ENCODE data around the gene IQSEC1.
"Not testable (repeated sequence)": the region's sequence is repeated elsewhere in the genome, so short reads cannot be mapped to it uniquely, and the experiment has no call there.

IQSEC1 gene

GRCh38 chr3:12884790-12885582 lies 188.2 kb downstream of the IQSEC1 start:
- no peak for DNase-seq

GRCh38 chr3:12884186-12884680 lies 189.0 kb downstream of the IQSEC1 start:
- DNase-seq = no peak

- DNase-seq = no peak
Measured at GRCh38 chr3:12882336-12883310, 190.6 kb downstream of the IQSEC1 start.

- not testable (repeated sequence) for DNase-seq
Measured at GRCh38 chr3:12881858-12882257, 191.4 kb downstream of the IQSEC1 start.

GRCh38 chr3:12879191-12879815 lies 193.9 kb downstream of the IQSEC1 start:
- no peak for DNase-seq

- not testable (repeated sequence) for DNase-seq
Measured at GRCh38 chr3:12878758-12879157, 194.5 kb downstream of the IQSEC1 start.

- no peak for DNase-seq
Measured at GRCh38 chr3:12878141-12878574, 195.1 kb downstream of the IQSEC1 start.

GRCh38 chr3:12877040-12877439 lies 196.2 kb downstream of the IQSEC1 start:
- no peak for DNase-seq

GRCh38 chr3:12875857-12876836 lies 197.1 kb downstream of the IQSEC1 start:
- no peak for DNase-seq

GRCh38 chr3:12871404-12871983 lies 201.7 kb downstream of the IQSEC1 start:
- DNase-seq = no peak

- no peak for DNase-seq
Measured at GRCh38 chr3:12870942-12871341, 202.3 kb downstream of the IQSEC1 start.

GRCh38 chr3:12869035-12869621 lies 204.1 kb downstream of the IQSEC1 start:
- no peak for DNase-seq

GRCh38 chr3:12868039-12869034 lies 204.9 kb downstream of the IQSEC1 start:
- DNase-seq = peak; percentile 11 to 66

GRCh38 chr3:12866836-12867235 lies 206.4 kb downstream of the IQSEC1 start:
- DNase-seq = no peak

GRCh38 chr3:12865271-12865670 lies 208.0 kb downstream of the IQSEC1 start:
- DNase-seq = no peak

GRCh38 chr3:12862387-12862786 lies 210.8 kb downstream of the IQSEC1 start:
- no peak for DNase-seq

- no peak for DNase-seq
Measured at GRCh38 chr3:12861611-12862010, 211.6 kb downstream of the IQSEC1 start.

GRCh38 chr3:12859840-12860239 lies 213.4 kb downstream of the IQSEC1 start:
- DNase-seq = no peak

GRCh38 chr3:12856626-12857025 lies 216.6 kb downstream of the IQSEC1 start:
- DNase-seq = no peak

- DNase-seq = no peak
Measured at GRCh38 chr3:12854565-12854964, 218.7 kb downstream of the IQSEC1 start.

All from NCI-H446 (cell line).